ENCODE data around the gene BAZ2B. TPM values are rescaled to one million over a fixed set of nuclear protein-coding genes. Genes with fewer than 3 reads are reported as not detected.

The BAZ2B gene
- total RNA-seq, 2 donors from 2014 or later: 53.1 to 64.1 TPM

- Mint-ChIP-seq H3K4me3 (peak overlapping the region; percentile 90), H3K9me3 (no peaks in the 10 kb centered on the region), H3K4me1 (peaks cover 30% of the 10 kb centered on the region), H3K36me3 (ENCODE audit: low read depth) (no peaks in the 10 kb centered on the region), H3K27ac (peak overlapping the region; percentile 40), H3K27me3 (ENCODE audit: insufficient read depth) (no peaks in the 10 kb centered on the region)
- Histone ChIP-seq H3K36me3 (ENCODE audit: control insufficient read depth, insufficient read depth, low read length) (no peaks in the 10 kb centered on the region), H3K4me3 (ENCODE audit: low read length) (peak overlapping the region; percentile 93), H3K4me1 (ENCODE audit: control insufficient read depth, insufficient read depth, low read length) (no peaks in the 10 kb centered on the region), H3K9me3 (ENCODE audit: control insufficient read depth, low read length) (no peaks in the 10 kb centered on the region), H3K27me3 (ENCODE audit: control insufficient read depth, insufficient read depth, low read length, poor library complexity, severe bottlenecking) (no peaks in the 10 kb centered on the region), H3K27ac (ENCODE audit: low read depth, low read length) (peak overlapping the region; percentile 26), H3K9ac (ENCODE audit: extremely low read depth, low read length, poor library complexity, severe bottlenecking) (peak overlapping the region; percentile 98)
- 5% methylated on average over 2 of the region's 2 CpGs for WGBS, 2 experiments (ENCODE audit: insufficient coverage in 1 of 2, insufficient read length in 1 of 2)
- no peak for DNase-seq
- no peak for TF ChIP-seq CTCF (conservative IDR thresholded peaks at IDR 0.05)
These were observed 1.3 kb upstream of the BAZ2B start for GRCh38 chr2:159617646-159618045.

- H3K27ac Mint-ChIP-seq: peak overlapping the region; percentile 99
- H3K27me3 Mint-ChIP-seq (ENCODE audit: insufficient read depth): no peaks in the 10 kb centered on the region
- H3K4me1 Mint-ChIP-seq: peaks cover 34% of the 10 kb centered on the region
- no peak for TF ChIP-seq CTCF (conservative IDR thresholded peaks at IDR 0.05)
- H3K9me3 Mint-ChIP-seq: no peaks in the 10 kb centered on the region
- Histone ChIP-seq H3K27ac (ENCODE audit: low read depth, low read length) (peak overlapping the region; percentile 98), H3K9ac (ENCODE audit: extremely low read depth, low read length, poor library complexity, severe bottlenecking) (peak overlapping the region; percentile 98), H3K36me3 (ENCODE audit: control insufficient read depth, insufficient read depth, low read length) (no peaks in the 10 kb centered on the region), H3K4me1 (ENCODE audit: control insufficient read depth, insufficient read depth, low read length) (no peaks in the 10 kb centered on the region), H3K27me3 (ENCODE audit: control insufficient read depth, insufficient read depth, low read length, poor library complexity, severe bottlenecking) (no peaks in the 10 kb centered on the region), H3K9me3 (ENCODE audit: control insufficient read depth, low read length) (no peaks in the 10 kb centered on the region), H3K4me3 (ENCODE audit: low read length) (peak overlapping the region; percentile 93)
- peak overlapping the region; percentile 90 for H3K4me3 Mint-ChIP-seq
- WGBS, 2 experiments (ENCODE audit: insufficient coverage in 1 of 2, insufficient read length in 1 of 2): 0 to 7% methylated on average over 1 to 4 of the region's 4 CpGs
- H3K36me3 Mint-ChIP-seq (ENCODE audit: low read depth): no peaks in the 10 kb centered on the region
- DNase-seq: no peak
These were observed 752 bp upstream of the BAZ2B start for GRCh38 chr2:159617100-159617499.

GRCh38 chr2:159615367-159616285 lies 722 bp downstream of the BAZ2B start:
- H3K36me3 Mint-ChIP-seq (ENCODE audit: low read depth): no peaks in the 10 kb centered on the region
- H3K9ac ChIP-seq (ENCODE audit: extremely low read depth, low read length, poor library complexity, severe bottlenecking): peak overlapping the region; percentile 98
- peak overlapping the region; percentile 90 for H3K4me3 Mint-ChIP-seq
- DNase-seq: peak; percentile 94
- H3K4me1 Mint-ChIP-seq: peaks cover 36% of the 10 kb centered on the region
- 0% methylated on average over 9 to 64 of the region's 66 CpGs for WGBS, 2 experiments (ENCODE audit: insufficient coverage in 1 of 2, insufficient read length in 1 of 2)
- peak overlapping the region; percentile 98 for H3K27ac ChIP-seq (ENCODE audit: low read depth, low read length)
- peak overlapping the region; percentile 99 for H3K27ac Mint-ChIP-seq
- H3K4me1 ChIP-seq (ENCODE audit: control insufficient read depth, insufficient read depth, low read length): no peaks in the 10 kb centered on the region
- peak overlapping the region; percentile 93 for H3K4me3 ChIP-seq (ENCODE audit: low read length)
- no peaks in the 10 kb centered on the region for H3K27me3 Mint-ChIP-seq (ENCODE audit: insufficient read depth)
- H3K9me3 Mint-ChIP-seq: no peaks in the 10 kb centered on the region
- H3K36me3 ChIP-seq (ENCODE audit: control insufficient read depth, insufficient read depth, low read length): no peaks in the 10 kb centered on the region
- H3K27me3 ChIP-seq (ENCODE audit: control insufficient read depth, insufficient read depth, low read length, poor library complexity, severe bottlenecking): no peaks in the 10 kb centered on the region
- no peaks in the 10 kb centered on the region for H3K9me3 ChIP-seq (ENCODE audit: control insufficient read depth, low read length)
- TF ChIP-seq CTCF (conservative IDR thresholded peaks at IDR 0.05): no peak
